GM10266 (cell line): ENCODE results near the gene EFNA2.

Experiments
- DNase-seq: peaks from one replicate; pipeline ENCODE4 v3.0.0; 2012; ENCODE audit errors: extremely low spot score
- CTCF ChIP-seq: IDR thresholded peaks from 2 replicates; pipeline ENCODE4 v1.5.1; 2012; ENCODE audit warnings: mild to moderate bottlenecking, low read depth; ENCODE audit not compliant: control insufficient read depth, insufficient read depth; ENCODE audit errors: missing control alignments

Gene EFNA2

GRCh38 chr19:1255186-1256161, 30.2 kb upstream of the EFNA2 start:
- DNase-seq, result no peak
- no peak for TF ChIP-seq CTCF

- DNase-seq, result no peak
- no peak for TF ChIP-seq CTCF
Observed at GRCh38 chr19:1256646-1257474, 28.8 kb upstream of the EFNA2 start.

DNA sequence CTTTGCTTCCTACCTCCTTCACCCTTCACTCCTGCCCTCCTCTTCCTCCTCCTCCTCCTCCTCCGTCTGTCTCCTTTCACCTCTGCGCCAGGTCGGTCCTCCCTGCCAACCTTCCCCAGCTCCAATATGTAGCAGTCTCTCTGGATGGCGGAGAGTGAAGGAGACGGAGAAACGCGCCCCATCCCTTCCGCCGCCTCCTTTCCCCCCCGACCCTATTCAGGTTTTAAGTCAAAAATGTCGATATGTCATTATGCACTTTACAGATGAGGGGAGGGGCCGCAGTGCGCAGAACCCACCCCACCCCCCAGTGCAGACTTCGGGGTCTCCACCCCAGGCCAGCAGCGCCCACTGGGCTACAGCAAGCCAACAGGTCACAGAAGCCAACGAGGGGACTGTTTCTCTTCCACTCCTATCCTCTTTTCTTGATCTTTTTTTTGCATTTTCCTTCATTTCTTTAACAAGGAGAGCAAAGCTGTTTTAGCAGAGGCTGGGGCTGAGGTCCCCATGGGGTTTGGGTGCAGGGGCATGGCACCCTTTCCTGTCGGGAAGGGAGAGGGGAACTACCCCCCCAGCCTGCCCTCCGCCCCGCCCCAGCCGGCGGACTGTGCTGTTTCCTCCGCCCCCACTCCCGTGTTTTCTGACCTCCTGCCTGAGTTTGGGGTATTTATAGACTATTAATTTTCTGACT, 28.1 kb upstream of the EFNA2 start:
- TF ChIP-seq CTCF, result no peak
- no peak for DNase-seq

GRCh38 chr19:1258163-1258492, 27.5 kb upstream of the EFNA2 start:
- DNase-seq, result no peak
- TF ChIP-seq CTCF, result no peak

GRCh38 chr19:1258707-1259205, 26.9 kb upstream of the EFNA2 start:
- no peak for DNase-seq

More at GRCh38 chr19:1258707-1259205, 26.9 kb upstream of the EFNA2 start:
- TF ChIP-seq CTCF, result no peak
